ENCODE results near the gene NME2.
A peak's percentile ranks its signal among the peaks of the same experiment; 100 is the strongest.
"Not testable (repeated sequence)": the region's sequence is repeated elsewhere in the genome, so short reads cannot be mapped to it uniquely, and the experiment has no call there.

NME2 gene

DNA sequence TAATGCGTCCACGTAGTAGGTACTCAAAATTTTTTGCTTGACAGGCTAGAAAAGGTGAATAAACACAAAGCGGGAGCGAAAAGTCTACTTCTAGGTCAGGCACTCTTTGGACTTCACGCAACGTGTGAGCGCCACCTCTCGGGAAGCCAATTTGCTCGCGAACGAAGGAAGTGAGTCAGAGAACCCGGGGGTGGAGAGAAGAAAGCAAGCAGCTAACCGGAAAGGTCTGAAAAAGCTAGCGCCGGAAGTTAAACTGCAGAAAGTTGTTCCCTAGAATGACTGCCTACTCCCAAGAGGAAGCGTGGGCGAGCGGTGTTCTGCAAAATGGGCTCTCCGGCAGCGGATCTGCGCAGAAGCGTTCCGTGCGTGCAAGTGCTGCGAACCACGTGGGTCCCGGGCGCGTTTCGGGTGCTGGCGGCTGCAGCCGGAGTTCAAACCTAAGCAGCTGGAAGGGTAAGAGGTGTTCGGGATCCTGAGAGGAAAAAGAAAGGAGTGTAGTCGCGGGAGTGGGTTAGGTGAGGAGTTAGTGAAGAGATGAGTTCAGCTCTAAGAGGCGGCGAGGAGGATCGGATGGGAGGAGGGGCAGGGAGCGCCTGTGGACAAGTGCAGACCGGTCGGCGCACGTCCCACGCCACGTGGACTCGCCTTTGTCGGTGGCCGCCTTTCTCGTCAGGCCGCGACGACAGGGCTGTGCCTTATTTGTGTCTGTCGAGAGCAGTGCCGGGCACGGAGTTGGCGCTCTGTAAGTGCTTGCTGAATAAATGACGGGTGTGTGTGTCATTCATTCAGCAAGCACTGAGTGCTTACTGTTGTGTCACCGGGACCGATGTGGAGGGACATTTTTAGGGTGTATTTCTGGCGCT lies 12.8 kb upstream of the NME2 start, which contains the start of gene NME1:
Gene NME1 (plus strand): TSS at position 350 of the 863 bp plus-strand sequence. CDS start 2,096 bp downstream, outside the sequence.
- peak; percentile 99 for DNase-seq

DNA sequence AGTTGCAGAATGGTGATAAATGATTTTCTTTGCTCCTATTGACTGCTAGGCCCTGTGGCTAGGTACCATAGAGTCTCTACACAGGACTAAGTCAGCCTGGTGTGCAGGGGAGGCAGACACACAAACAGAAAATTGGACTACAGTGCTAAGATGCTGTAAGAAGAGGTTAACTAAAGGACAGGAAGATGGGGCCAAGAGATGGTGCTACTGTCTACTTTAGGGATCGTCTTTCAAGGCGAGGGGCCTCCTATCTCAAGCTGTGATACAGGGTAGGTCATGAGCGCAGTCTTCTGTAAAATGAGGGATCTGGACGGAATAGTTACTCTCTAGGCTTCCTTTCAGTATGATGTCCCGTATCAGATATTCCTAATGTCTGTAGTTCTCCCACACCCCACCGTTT lies 12.0 kb upstream of the NME2 start:
- DNase-seq, result peak; percentile 2

GRCh38 chr17:51155416-51155815 lies 10.8 kb upstream of the NME2 start:
- no peak for DNase-seq

DNA sequence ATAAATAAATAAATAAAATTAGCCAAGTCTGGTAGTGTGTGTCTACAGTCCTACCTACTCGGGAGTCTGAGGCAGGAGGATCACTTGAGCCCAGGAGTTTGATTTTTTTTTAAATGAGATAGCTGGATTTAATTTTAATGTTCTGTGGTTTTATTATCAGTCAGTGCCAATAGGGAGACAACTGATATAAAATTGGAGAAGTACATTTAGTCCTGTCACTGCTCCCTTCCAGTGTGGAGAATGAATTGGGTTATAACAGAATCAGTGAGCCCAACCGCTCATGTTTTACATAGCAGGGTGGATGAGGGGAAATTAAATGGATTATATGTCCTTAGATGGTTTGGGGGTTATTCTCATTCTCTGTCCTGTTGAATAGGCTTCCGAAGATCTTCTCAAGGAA lies 6.6 kb upstream of the NME2 start:
- no peak for DNase-seq

- no peak for DNase-seq
Observed at GRCh38 chr17:51161541-51161940, 4.7 kb upstream of the NME2 start.

DNA sequence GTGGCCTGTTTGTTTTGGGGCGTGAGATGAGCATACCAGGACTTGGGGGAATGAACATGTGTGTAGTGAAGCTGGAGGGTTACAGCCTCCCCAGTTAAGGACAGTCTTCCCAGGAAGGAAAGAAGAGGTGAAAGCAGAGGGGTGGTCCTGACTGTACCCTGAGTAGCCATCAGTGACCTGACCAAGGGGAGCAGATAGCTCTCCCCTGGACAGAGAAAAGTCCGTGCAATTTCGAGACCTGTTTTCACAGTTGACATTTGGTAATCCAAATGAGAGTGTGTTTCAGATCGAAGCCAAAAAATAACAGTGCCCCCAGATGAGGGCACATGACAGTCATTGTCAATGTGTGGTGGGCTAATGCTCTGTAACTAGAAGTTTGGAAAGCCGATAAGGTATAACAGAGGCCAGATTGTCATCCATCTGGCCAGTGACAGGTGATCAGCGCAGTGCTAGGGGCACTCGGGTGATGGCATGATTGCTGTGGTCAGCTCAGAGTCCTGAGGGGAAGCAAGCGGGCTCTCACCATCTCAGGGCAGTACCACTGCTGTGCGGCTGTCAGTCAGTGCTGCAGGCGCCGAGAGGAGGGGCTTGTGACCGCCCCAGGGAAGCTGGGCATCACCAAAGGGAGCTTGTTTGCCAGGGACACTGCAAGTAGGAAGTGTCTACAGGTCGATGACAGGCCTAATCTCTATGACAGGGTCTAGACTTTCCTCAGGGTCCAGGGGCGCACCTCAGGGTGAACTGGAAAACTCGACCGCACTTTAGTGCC lies 1.1 kb upstream of the NME2 start:
- DNase-seq, result no peak

DNA sequence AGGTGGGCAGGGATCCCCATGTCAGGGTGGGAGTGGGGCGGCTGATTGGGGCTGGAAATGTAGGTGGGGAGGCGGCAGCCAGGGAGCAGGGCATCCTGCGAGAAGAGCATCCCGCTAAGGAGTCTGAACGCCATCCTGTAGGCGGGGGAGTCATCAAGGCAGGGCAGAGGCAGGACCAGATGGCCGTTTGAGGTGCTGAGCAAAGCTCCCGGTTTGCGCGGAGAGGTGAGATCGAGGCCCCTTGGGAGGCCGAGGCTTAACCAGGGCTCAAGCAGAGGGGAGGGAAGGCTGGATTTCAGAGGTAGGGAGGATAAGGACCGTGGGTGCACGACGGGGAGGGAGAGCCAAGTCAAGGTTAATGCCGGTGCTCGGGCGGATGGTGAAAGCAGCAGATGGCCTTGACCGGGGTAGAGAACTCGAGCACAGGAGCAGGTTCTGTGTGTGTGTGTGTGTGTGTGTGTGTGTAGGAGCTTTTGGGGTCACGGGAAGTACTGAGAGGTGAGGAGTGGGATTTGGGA lies 472 bp upstream of the NME2 start:
- DNase-seq, result no peak

DNA sequence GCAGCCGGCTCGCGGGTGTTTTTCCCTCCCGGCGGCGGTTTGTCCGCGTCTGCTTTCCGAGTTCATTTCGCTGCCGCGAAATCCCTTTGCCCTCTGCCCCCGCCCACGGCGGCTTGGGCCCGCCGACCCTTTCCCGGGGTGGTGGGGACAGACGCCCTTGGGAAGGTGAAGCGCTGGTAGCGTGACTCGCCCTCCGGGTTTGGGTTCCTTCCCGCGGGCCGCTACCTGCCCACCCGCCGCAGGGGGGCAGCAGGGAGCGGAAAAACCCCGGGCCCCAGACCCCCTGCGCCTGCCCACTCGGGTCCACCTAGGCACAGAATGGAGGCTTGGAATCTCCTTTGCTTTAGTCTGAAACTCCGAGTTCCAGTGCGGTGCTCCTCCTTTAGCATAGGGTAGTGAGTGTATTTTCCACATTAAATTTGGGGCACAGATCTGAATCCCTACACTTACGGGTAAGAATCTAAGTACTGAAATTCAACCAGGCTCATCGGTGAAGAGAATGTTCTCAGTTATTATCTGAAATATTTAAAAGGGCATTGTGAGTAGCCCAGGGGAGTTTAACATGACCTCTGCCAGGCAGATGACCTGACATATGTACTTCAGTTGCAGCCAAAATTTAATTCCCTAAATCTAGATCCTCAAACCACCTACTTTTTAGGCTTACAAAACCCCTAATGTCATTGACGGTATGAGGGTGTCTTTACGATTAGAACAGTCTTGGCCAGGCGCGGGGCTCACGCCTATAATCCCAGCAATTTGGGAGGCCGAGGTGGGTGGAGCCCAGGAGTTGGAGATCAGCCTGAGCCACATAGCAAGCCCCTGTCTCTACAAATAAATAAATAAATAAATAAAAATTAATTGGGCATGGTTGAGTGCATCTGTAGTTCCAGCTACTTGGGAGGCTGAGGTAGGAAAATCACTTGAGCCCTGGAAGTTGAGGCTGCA lies 1.0 kb downstream of the NME2 start:
- DNase-seq, result peak; percentile 63

DNA sequence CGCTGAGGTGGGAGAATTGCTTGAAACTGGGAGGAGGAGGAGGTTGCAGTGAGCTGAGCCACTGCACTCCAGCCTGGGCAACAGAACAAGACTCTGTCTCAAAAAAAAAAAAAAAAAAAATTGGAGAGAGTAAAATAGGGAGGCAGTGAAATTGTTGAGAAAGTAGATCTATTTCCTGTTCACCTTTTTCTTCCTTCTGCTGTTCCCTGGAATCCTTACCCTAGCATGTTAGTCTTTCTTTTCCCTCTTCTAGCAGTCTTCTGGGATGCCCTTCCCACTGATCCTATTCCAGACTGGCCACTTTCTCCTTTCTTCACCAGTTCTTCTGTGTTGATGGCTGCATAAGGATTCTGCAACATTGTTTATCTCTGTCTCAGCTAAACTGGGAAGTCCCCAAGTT lies 3.1 kb downstream of the NME2 start:
- no peak for DNase-seq

DNA sequence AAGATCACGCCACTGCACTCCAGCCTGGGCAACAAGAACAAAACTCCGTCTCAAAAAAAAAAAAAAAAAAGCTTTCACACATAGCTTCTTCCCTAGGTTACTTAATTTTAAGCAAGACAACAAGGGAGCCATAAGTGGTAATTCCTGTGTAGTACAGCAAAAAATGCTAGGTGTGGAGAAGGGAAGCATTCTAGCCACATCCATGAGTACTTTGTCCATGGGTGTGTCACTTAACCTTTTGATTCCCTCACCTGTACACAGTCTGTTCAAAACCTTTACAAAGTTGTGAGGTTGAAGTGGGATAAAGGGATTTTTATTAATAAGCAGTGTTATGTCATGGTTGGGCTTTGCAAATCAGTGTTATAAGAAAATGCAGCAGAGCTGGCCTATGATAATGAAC lies 4.5 kb downstream of the NME2 start:
- no peak for DNase-seq

DNA sequence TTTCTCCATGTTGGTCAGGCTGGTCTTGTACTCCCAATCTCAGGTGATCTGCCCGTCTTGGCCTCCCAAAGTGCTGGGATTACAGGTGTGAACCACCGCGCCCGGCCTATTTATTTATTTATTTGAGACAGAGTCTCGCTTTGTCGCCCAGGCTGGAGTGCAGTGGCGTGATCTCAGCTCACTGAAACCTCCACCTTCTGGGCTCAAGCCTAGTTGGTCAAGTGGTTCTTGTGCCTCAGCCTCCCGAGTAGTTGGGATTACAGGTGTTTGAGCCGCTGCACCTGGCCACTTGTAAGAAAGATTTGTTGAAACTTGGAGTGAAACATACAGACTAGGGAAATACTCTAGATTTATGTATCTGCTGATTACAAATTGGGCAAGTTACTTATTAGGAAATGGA lies 5.8 kb downstream of the NME2 start:
- DNase-seq, result not testable (repeated sequence)

DNA sequence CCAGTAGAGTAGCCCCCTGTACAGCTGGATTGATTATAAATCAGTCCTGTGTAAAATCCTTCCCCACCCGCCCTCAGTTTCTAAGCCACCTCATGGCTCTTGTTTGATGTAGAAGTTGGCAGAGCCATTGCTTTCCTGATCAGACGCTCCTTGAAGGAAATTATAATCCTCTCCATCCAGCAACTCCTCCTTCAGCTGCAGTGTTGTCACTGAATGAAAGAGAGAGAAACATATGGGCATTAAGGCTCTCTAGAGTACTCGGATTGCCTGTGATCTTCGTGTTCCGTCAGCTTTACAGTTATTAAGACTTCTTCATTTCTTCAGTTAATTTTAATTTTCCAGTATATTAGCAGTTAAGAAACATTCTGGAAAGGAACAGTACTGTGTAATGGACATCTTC lies 14.3 kb downstream of the NME2 start:
- no peak for DNase-seq

DNA sequence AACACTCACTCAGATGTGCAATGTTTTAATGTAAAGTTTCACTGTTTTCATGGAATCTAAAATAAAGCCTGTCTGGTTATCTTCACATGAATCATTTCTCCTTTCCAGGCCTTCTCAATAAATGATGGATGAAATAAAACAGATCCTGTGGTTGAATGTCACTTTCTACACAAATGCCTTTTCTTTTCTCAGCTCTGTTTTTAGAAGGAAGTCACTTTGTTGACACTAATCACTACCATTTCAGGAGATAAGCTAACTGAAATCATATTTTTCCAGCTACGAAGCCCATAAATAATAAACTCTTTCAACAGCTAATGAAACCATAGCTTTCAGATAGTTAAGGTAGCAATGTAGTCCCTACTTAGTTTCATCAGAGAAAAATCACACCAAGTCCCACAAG lies 17.9 kb downstream of the NME2 start:
- DNase-seq, result no peak

GRCh38 chr17:51185763-51186332 lies 19.6 kb downstream of the NME2 start:
- no peak for DNase-seq

DNA sequence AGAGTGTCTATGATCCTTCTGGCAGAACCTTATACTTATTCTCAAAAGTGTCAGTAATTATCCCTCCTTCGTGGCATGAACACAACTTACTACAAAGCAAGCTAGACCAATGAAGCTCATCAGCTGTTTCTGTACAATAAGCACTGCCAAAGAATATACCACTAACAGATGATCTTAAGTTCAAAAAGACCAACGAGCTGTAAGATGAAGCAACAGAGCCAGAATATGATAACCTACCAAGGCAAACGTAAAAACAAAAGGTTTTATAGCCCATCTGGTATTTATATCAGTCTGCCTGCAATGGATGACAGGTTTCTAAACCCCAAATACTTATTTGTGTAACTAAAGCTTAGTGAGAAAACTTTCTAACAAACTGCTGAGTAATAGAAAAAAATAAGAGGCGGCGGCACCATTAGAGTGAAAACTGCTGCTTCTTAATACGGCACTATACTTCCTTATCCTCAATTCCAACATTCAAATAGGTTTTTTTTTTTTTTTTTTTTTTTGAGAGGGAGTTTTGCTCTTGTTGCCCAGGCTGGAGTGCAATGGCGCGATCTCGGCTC lies 22.1 kb downstream of the NME2 start:
- DNase-seq, result no peak

DNA sequence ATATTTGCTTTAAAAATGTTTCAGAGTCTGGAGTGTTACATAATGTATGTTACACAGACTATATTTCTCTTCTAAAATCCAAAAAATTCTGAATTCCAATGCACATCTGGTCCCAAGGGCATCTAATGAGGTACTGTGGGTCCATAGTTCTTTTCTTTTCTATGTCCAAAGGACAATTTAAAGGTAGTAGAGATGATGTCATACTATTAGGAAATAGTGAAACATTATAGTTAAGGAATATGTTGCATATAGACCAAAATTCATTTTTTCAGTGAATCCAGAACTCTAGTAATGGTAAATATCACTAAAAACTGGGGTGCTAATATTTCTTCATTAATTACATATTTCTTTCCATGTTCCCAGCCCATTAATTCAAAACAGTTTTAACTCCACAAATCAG lies 23.0 kb downstream of the NME2 start:
- no peak for DNase-seq

DNA sequence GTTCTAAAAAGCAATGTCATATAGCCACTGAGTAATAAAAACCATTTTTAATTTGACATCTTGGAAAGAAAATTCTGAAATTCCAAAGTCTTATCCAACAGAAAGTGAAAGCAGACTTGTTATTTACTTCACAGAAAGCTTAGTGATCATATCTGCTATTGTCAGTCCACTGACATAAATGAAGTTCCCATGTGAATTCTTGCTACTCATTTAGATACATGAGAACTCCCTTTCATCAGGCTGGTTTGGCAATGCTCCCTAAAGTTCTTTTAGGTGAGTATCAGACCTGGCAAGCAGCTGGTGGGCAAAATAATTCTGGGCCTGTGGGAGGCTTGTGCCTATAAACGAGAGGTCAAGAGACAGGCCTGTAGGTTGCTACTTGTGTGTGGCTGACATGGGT lies 23.4 kb downstream of the NME2 start:
- no peak for DNase-seq

GRCh38 chr17:51191895-51192294 lies 25.7 kb downstream of the NME2 start:
- DNase-seq, result no peak

DNA sequence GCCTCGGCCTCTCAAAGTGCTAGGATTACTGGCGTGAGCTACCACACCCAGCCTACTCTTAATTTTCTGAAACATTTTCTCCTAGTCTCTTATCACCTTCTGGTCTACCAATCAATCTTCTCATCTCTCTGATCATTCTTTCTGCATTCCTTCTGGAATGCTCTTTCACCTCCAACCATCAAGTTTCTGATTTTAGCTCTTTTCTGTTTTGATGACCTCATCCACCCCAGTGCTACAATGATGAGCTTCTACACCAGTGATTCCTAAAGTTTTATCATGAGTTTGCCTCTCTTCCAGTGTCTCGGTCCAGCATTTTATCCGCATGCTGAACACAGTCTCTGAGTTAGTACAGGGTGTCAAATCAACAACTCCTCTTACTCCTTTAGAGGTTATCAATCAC lies 31.5 kb downstream of the NME2 start:
- DNase-seq, result no peak

GRCh38 chr17:51200295-51200694 lies 34.1 kb downstream of the NME2 start:
- peak; percentile 16 for DNase-seq

DNA sequence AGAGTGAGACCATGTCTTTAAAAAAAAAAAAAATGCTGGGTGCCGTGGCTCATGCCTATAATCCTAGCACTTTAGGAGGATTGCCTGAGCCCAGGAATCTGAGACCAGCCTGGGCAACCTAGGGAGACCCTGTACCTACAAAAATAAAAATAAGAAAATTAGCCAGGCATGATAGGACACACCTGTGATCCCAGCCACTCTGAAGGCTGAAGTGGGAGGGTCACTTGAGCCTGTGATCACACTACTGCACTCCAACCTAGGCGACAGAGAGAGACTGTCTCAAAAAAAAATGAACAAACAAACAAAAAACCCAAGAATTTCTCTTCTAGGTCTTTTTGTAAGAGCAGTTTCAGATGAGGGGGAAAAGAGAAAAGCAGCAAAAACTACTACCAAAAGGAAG lies 34.6 kb downstream of the NME2 start:
- DNase-seq, result no peak

DNA sequence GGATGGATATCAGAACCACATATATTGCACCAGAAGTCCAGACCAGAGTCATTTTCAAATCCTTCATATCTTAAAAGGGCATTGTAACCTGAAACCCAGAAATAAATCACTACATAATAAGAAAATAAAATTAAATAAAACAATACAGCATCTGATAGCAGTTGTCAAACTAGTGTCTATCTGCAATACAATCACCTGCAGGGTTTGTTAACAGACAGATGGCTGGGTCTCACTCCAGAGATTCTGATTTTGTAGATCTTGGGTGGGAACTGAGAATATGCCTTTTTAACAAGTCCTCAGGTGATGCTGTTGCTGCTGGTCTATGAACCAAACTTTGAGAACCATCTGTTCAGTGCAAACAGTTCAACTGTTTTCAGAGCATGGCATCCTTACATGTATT lies 37.6 kb downstream of the NME2 start:
- DNase-seq, result no peak
